NCI-H446 (cell line): ENCODE measurements around the gene PTGIS.

Experiments
- DNase-seq, 2 experiments: peaks; one replicate each; lab custom pipeline; 2025; lab: John Stamatoyannopoulos, UW

The PTGIS gene

DNA sequence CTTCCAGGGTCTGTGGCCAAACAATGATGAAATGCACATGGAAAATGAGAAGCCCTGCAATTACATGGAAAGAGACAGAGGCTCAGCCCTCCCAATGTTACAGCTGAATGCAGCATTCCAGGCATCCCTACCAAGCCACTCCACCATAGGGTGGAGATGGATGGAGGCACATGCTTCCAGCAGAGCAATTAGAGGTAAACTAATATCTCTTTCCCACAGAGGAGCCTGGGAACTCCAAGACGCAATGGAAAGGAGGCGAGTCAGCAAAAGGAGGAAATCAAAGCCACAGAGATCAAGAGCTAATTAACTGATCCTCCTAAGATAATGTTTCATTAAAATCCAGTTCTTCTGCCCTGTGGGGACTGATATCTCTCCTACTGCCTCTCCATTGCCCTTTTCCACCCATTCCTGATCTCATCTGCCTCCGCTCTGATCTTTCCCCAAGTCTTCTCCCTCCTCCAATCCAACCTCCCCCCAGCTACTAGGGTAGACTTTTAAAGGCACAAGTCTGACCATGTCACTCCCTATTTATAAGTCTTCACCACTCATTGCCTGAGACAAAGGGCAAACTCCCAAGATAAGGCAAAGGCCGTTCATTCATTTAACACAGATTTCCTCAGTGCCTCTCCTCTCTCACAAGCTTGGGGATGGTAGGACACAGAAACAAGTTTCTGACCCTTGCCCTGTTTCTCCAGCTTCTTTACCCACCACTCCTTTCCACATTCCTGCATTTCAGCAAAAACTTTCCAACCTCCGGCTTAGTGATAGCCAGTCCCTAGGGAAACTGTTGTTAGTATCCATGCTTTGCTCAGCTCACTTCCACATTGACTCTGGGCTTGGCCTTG is 71.2 kb downstream of the PTGIS start:
- no peak for DNase-seq

DNA sequence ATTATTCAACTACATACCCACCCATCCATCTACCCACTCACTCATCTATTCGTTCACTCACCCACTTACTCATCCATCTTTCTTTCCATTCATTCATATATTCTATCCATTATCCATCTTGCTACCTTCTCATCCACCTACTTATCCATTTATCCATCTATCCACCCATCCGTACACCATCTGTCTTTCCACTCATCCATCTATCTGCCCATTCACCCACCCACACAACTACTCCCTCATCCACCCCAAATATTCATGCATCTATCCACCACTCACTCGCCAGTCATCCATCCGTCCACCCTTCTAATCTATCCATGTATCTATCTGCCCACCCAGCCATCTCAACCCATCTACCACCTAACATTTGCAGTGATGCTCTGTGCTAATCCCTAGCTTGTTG is 71.9 kb downstream of the PTGIS start:
- DNase-seq, result no peak

GRCh38 chr20:49490689-49491088 is 77.2 kb downstream of the PTGIS start:
- no peak for DNase-seq

GRCh38 chr20:49489688-49490087 is 78.2 kb downstream of the PTGIS start:
- DNase-seq, result no peak

- no peak for DNase-seq
Measured at GRCh38 chr20:49486064-49486463, 81.9 kb downstream of the PTGIS start.

- DNase-seq, result no peak
Measured at GRCh38 chr20:49485563-49485962, 82.4 kb downstream of the PTGIS start.

DNA sequence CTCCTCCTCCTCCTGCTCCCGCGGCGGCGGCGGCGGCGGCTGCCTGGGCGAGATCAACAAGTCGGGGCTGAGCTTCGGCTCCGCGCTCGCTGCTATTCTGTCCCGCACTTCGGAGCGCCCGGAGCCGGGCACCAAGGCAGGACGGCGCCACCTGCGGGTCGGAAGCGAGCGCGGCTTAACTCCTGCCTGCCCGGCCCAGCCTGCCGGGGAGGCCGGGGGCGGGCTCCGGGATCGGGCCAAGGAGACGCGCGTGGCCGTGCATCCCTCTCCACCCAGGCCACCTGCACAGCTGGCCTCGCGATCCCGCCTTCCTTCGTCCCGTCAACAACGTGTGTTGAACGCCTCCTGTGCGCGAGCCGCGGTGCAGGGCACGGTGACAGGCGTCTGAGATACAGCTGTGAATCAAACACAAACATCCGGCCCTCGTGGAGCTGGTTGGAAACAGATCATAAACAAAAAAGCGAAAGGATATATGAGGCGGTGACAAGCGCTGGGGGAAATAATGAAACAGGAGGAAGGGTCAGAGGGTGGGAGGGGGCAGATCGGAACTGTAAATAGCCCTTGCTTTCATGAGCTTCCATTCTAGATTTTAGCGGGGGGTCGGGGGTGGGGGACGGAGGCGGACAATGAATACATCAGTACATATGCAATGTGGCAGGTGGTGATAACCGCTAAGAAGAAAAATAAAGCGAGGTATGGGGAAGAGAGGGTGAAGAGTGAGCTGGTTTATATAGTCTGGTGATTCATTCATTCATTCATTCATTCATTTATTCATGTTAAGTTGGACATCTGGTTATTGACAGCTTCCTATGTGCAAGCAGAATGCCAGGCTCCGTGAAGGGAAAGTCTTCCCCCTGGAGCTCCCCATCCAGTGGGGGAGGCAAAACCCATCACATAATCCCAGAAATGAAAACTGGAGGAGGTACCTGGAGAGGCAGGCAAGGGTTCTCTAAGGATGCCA is 83.5 kb downstream of the PTGIS start:
- peak; percentile 51 to 91 for DNase-seq

- no peak for DNase-seq
Measured at GRCh38 chr20:49483696-49484123, 84.2 kb downstream of the PTGIS start.

- DNase-seq, result no peak
Measured at GRCh38 chr20:49483018-49483695, 84.8 kb downstream of the PTGIS start.

- no peak for DNase-seq
Measured at GRCh38 chr20:49482621-49483017, 85.3 kb downstream of the PTGIS start, which contains the start of gene KCNB1. Gene KCNB1 (minus strand): TSS chr20:49482668. CDS start chr20:49482480, 188 bp downstream.

- DNase-seq, result no peak
Measured at GRCh38 chr20:49482173-49482572, 85.8 kb downstream of the PTGIS start.

- no peak for DNase-seq
Measured at GRCh38 chr20:49481116-49481515, 86.8 kb downstream of the PTGIS start.

DNA sequence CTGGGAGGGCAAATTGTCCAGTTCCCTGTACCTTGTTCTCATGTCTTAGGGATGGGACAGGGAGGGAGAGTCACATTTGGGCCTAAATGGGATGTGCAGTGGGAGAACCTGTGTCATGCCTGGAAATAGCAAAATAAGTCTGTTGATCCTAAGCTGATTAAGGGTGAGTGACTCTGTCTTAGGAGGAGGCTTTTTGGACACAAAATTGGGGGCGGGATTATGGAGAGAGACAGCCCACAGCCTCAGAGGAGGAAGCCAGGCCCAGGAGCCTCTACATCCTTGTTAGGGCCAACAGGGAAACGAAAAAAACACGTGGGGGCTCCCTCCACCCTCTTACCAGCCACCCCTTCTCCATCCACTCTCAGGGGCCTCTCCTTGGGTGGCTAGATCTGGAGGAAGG is 87.7 kb downstream of the PTGIS start:
- DNase-seq, result no peak

DNA sequence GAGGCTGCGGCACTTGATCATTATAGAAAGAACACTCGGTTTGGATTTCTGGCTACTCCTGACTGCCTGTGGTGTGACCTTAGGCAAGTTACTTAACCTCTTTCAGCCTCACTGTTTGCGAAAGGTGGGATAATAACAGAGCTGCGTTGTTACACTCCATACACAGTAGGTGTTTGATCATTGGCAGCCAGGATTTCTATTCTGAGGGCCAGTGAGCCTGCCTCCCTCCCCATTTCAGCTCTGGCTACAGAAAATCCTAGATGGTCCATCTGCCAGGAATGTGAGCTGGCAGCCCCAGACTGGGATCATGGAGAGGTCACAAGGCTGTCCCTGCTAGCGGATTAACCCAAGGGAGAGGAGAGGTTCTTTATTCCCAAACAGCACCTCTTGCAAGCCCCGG is 88.2 kb downstream of the PTGIS start:
- no peak for DNase-seq

GRCh38 chr20:49478754-49479689 is 88.9 kb downstream of the PTGIS start:
- no peak for DNase-seq

DNA sequence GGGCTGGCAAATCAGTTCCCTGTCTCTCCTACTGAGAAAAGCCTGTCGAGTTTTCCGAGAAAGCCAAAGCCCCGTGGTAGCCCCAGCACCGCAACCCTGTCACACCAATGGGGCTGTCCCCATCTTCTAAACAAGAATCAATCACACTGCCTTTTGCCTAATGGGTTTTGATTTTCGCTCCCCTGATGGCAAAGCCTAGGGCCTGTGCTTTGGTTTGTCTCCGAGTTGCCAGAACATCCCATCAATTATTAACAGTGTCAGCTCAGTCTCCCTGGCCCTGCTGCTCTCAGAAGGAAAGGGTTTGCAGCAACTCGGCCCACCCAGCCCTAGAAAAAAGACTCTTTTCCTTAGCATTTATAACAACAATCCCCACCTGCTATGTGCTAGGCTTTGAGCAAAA is 89.7 kb downstream of the PTGIS start:
- no peak for DNase-seq

- DNase-seq, result no peak
Measured at GRCh38 chr20:49477200-49477599, 90.7 kb downstream of the PTGIS start.

DNA sequence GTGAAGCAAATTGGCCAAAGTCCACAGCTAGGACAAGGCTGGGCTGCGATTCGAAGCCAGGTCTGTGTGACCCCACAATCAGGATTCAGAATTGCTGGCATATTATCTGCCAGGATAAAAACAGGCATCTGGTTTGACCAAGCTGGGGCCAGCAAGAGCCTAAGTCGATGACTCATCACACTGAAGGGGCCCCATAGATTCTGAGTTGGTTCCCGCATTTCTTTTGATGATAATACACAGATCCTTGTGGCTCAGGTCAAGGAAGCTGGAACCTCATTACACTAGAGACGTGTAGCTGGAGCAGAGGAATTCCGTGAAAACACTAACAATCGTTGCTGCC is 92.0 kb downstream of the PTGIS start:
- no peak for DNase-seq

GRCh38 chr20:49475292-49476015 is 92.5 kb downstream of the PTGIS start:
- no peak for DNase-seq

DNA sequence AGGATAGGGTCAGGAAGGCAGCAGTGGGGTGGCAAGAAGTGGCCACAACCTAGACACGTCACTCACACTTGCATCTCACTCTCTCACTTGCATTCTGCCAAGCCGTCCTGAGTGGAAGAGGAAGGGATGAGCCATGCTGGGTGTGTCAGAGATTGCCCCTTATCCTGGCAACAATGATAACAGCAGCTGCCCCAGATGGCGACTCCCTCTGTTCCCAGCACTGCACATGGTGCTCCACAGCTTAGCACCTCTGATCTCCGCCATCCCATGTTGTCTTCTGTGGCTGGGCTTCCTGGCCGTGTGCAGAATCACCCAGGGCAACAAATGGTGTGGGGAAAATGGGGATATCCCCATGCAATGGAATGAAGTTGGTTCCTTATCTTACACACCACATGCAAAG is 96.5 kb downstream of the PTGIS start:
- DNase-seq, result no peak

GRCh38 chr20:49470922-49471321 is 97.0 kb downstream of the PTGIS start:
- DNase-seq, result no peak
